Measurements from ENCODE around the gene DLG2.

DNA sequence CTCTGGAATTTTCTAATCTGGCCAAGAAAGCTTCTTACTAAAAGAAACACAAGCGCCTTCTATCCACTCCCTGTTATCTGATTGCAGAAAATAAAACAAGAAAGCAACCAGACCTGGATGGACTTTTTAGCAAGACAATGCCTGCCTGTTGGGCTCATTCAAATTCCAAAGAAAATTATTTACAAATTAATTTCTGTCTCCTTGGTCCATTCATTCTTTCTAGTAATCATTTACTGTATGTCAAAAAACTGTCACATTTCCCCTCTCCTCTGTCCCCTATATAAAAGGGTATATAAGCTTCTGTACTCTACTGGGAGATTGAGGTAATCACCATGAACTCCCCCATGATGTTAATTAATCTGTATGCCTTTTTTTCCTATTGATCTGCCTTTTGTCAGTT lies 279.9 kb downstream of the DLG2 start:
- TF ChIP-seq, protein P1, sequence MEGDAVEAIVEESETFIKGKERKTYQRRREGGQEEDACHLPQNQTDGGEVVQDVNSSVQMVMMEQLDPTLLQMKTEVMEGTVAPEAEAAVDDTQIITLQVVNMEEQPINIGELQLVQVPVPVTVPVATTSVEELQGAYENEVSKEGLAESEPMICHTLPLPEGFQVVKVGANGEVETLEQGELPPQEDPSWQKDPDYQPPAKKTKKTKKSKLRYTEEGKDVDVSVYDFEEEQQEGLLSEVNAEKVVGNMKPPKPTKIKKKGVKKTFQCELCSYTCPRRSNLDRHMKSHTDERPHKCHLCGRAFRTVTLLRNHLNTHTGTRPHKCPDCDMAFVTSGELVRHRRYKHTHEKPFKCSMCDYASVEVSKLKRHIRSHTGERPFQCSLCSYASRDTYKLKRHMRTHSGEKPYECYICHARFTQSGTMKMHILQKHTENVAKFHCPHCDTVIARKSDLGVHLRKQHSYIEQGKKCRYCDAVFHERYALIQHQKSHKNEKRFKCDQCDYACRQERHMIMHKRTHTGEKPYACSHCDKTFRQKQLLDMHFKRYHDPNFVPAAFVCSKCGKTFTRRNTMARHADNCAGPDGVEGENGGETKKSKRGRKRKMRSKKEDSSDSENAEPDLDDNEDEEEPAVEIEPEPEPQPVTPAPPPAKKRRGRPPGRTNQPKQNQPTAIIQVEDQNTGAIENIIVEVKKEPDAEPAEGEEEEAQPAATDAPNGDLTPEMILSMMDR (IDR thresholded peaks at IDR 0.05), result no peak
- no peak for TF ChIP-seq EP300 (IDR thresholded peaks at IDR 0.05)

Measured in ovary (tissue), 3 donors.